Trophoblast cell (in vitro differentiated cells and primary cell): Measurements from ENCODE around the gene SLC23A2.

Experiments
- DNase-seq, 2 donors: peaks; one replicate each; pipeline ENCODE4 v3.0.0-alpha.2; 2016
- H2AFZ ChIP-seq: 2 replicates; pipeline ENCODE4 v1.6.1; 2013; ENCODE audit warnings: low read length, moderate library complexity, mild to moderate bottlenecking; ENCODE audit not compliant: insufficient read depth, poor library complexity
- H2AK5ac ChIP-seq: 2 replicates; pipeline ENCODE4 v1.6.1; 2013; ENCODE audit warnings: mild to moderate bottlenecking, low read length
- H2BK120ac ChIP-seq: 2 replicates; pipeline ENCODE4 v1.6.1; 2013; ENCODE audit warnings: low read length, mild to moderate bottlenecking, moderate library complexity; ENCODE audit not compliant: insufficient read depth, poor library complexity
- H2BK12ac ChIP-seq: 2 replicates; pipeline ENCODE4 v1.6.1; 2013; ENCODE audit warnings: mild to moderate bottlenecking, low read length, moderate library complexity
- H2BK5ac ChIP-seq: 2 replicates; pipeline ENCODE4 v1.6.1; 2013; ENCODE audit warnings: low read length, low read depth, moderate library complexity, mild to moderate bottlenecking; ENCODE audit not compliant: poor library complexity
- H3K14ac ChIP-seq: 2 replicates; pipeline ENCODE4 v1.6.1; 2013; ENCODE audit warnings: mild to moderate bottlenecking, low read length
- H3K18ac ChIP-seq: 2 replicates; pipeline ENCODE4 v1.6.1; 2013; ENCODE audit warnings: mild to moderate bottlenecking, low read length
- H3K23ac ChIP-seq: 2 replicates; pipeline ENCODE4 v1.6.1; 2013; ENCODE audit warnings: low read length
- H3K27ac ChIP-seq: 2 replicates; pipeline ENCODE4 v1.5.1; 2013; ENCODE audit warnings: low read depth, mild to moderate bottlenecking, inconsistent platforms, low read length, moderate library complexity
- H3K27me3 ChIP-seq: 2 replicates; pipeline ENCODE4 v1.6.1; 2013; ENCODE audit warnings: inconsistent platforms, mild to moderate bottlenecking, low read length, moderate library complexity; ENCODE audit not compliant: insufficient read depth
- H3K36me3 ChIP-seq, 2 experiments: 1 replicate in 1 of 2; 2 replicates in 1 of 2; pipeline ENCODE4 v1.6.1; 2013; ENCODE audit warnings: low read length in 2 of 2, mild to moderate bottlenecking in 2 of 2, moderate library complexity in 1 of 2; ENCODE audit not compliant: insufficient read depth in 2 of 2, control insufficient read depth in 1 of 2
- H3K4ac ChIP-seq: 2 replicates; pipeline ENCODE4 v1.6.1; 2013; ENCODE audit warnings: low read depth, mild to moderate bottlenecking, low read length, moderate library complexity
- H3K4me1 ChIP-seq, 2 experiments: 1 replicate in 1 of 2; 2 replicates in 1 of 2; pipeline ENCODE4 v1.6.1; 2013; ENCODE audit warnings: low read length in 2 of 2, mild to moderate bottlenecking in 2 of 2, moderate library complexity in 1 of 2; ENCODE audit not compliant: insufficient read depth in 2 of 2, control insufficient read depth in 1 of 2
- H3K4me2 ChIP-seq: 2 replicates; pipeline ENCODE4 v1.6.1; 2013; ENCODE audit warnings: inconsistent platforms, mild to moderate bottlenecking, low read length, moderate library complexity
- H3K4me3 ChIP-seq: 2 replicates; pipeline ENCODE4 v1.5.1; 2013; ENCODE audit warnings: mild to moderate bottlenecking, low read depth, low read length, inconsistent platforms
- H3K79me1 ChIP-seq: one replicate; pipeline ENCODE4 v1.6.1; 2013; ENCODE audit warnings: low read length
- H3K79me2 ChIP-seq: 2 replicates; pipeline ENCODE4 v1.6.1; 2013; ENCODE audit warnings: low read length, mild to moderate bottlenecking; ENCODE audit not compliant: control insufficient read depth, insufficient read depth, poor library complexity
- H3K9ac ChIP-seq: 2 replicates; pipeline ENCODE4 v1.6.1; 2013; ENCODE audit warnings: mild to moderate bottlenecking, low read length
- H3K9me3 ChIP-seq: 2 replicates; pipeline ENCODE4 v1.6.1; 2013; ENCODE audit warnings: low read depth, mild to moderate bottlenecking, control low read depth, inconsistent platforms, low read length; ENCODE audit not compliant: insufficient read depth
- H4K12ac ChIP-seq: 2 replicates; pipeline ENCODE4 v1.6.1; 2013; ENCODE audit warnings: low read depth, mild to moderate bottlenecking, low read length, moderate library complexity
- H4K8ac ChIP-seq: 2 replicates; pipeline ENCODE4 v1.6.1; 2013; ENCODE audit warnings: low read depth, mild to moderate bottlenecking, low read length, moderate library complexity
- H4K91ac ChIP-seq: one replicate; pipeline ENCODE4 v1.6.1; 2013; ENCODE audit warnings: low read depth, mild to moderate bottlenecking, low read length, moderate library complexity
- WGBS: extraction: QIAGEN DNeasy Blood & Tissue Kit; methylation state at CpG from one replicate; pipeline ENCODE4 v1.1.7; 2013; ENCODE audit warnings: missing lambda C conversion rate; ENCODE audit not compliant: insufficient read length, insufficient coverage; ENCODE audit errors: extremely low coverage; 5-methylcytosine and 5-hydroxymethylcytosine counted together

SLC23A2 gene

DNA sequence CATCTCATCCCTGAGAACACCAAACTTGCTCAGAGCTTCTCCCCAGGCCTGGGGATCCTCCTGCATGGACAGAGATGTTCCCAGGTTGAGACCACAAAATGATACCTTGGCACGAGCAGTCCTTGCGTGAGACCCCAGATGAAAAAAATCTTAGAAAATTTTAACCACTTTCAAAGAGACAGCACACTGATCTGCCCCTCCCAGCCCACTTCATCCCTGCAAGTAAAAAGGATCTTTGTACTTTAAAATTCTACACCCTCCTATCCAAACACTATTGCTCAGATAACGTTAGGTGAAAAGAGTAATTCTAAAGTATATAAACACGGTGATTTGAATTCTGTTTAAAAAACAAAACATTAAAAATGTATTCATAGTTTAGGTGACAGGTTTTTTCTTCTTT lies 98.5 kb downstream of the SLC23A2 start:
- Histone ChIP-seq H3K4me1 (peaks cover 5 to 11% of the 10 kb centered on the region in 2 experiments), H3K14ac (no peak overlapping the region), H2AK5ac (no peak overlapping the region), H3K79me2 (no peaks in the 10 kb centered on the region), H4K12ac (no peak overlapping the region), H3K18ac (no peak overlapping the region), H2BK5ac (no peak overlapping the region), H3K23ac (no peak overlapping the region), H4K8ac (no peak overlapping the region), H3K9me3 (peaks cover 4% of the 10 kb centered on the region), H2AFZ (no peak overlapping the region), H3K27me3 (no peaks in the 10 kb centered on the region), H3K79me1 (no peaks in the 10 kb centered on the region), H2BK12ac (no peak overlapping the region), H3K36me3 (peaks cover 10 to 12% of the 10 kb centered on the region in 2 experiments), H2BK120ac (no peak overlapping the region), H3K9ac (no peak overlapping the region), H3K27ac (no peak overlapping the region), H3K4me2 (no peak overlapping the region), H4K91ac (no peak overlapping the region), H3K4ac (no peak overlapping the region), H3K4me3 (no peak overlapping the region)
- no CpG with 5 or more reads among the region's 4 CpGs for WGBS
- no peak for DNase-seq

- Histone ChIP-seq H3K4me3 (no peak overlapping the region), H3K18ac (no peak overlapping the region), H3K9ac (no peak overlapping the region), H2AK5ac (no peak overlapping the region), H3K4me1 (peaks cover 5 to 11% of the 10 kb centered on the region in 2 experiments), H2BK12ac (no peak overlapping the region), H3K23ac (no peak overlapping the region), H3K79me1 (no peaks in the 10 kb centered on the region), H3K36me3 (peaks cover 10 to 12% of the 10 kb centered on the region in 2 experiments), H3K9me3 (peaks cover 4% of the 10 kb centered on the region), H2BK120ac (no peak overlapping the region), H3K4me2 (no peak overlapping the region), H3K27ac (no peak overlapping the region), H4K91ac (no peak overlapping the region), H3K27me3 (no peaks in the 10 kb centered on the region), H2AFZ (no peak overlapping the region), H2BK5ac (no peak overlapping the region), H3K4ac (no peak overlapping the region), H4K8ac (no peak overlapping the region), H3K14ac (no peak overlapping the region), H4K12ac (no peak overlapping the region), H3K79me2 (no peaks in the 10 kb centered on the region)
- no CpG with 5 or more reads among the region's 14 CpGs for WGBS
- DNase-seq, result no peak
Measured at GRCh38 chr20:4901031-4901818, 100.1 kb downstream of the SLC23A2 start.

- Histone ChIP-seq H3K4me3 (no peak overlapping the region), H3K4me1 (peaks cover 5 to 11% of the 10 kb centered on the region in 2 experiments), H4K12ac (no peak overlapping the region), H3K9me3 (peaks cover 4% of the 10 kb centered on the region), H4K8ac (no peak overlapping the region), H3K27me3 (no peaks in the 10 kb centered on the region), H4K91ac (no peak overlapping the region), H2BK12ac (no peak overlapping the region), H3K23ac (no peak overlapping the region), H2BK5ac (no peak overlapping the region), H3K14ac (no peak overlapping the region), H3K27ac (no peak overlapping the region), H3K36me3 (peaks cover 10 to 12% of the 10 kb centered on the region in 2 experiments), H3K79me2 (no peaks in the 10 kb centered on the region), H2AFZ (no peak overlapping the region), H3K4me2 (no peak overlapping the region), H3K79me1 (no peaks in the 10 kb centered on the region), H2AK5ac (no peak overlapping the region), H3K4ac (no peak overlapping the region), H3K18ac (no peak overlapping the region), H2BK120ac (no peak overlapping the region), H3K9ac (no peak overlapping the region)
- WGBS, result no CpG with 5 or more reads among the region's 14 CpGs
- DNase-seq, result peak; percentile 67 to 74
Measured at GRCh38 chr20:4898282-4899244, 102.7 kb downstream of the SLC23A2 start.

DNA sequence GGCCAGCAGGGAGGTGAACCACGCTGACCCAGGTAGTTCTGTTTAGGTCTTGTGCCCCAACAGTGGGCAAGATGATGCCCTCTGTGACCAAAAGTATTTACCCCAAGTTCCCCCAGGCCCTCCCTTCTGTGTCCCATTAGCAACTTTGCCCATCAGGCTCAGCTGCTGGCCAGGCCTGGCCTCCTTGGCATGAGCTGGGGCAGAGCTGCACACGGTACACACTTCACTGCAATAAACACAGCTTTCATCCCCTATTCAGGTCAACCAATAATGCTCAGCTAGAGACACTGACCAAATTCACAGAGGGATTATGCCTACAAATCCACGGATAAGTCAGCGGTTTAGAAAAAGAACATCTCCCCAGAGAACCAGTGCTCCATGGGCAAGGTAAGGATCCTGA lies 103.7 kb downstream of the SLC23A2 start:
- peaks cover 10 to 12% of the 10 kb centered on the region in 2 experiments for H3K36me3 ChIP-seq
- H3K14ac ChIP-seq, result no peak overlapping the region
- H3K4ac ChIP-seq, result no peak overlapping the region
- no peak overlapping the region for H2AK5ac ChIP-seq
- H2AFZ ChIP-seq, result no peak overlapping the region
- H3K4me2 ChIP-seq, result no peak overlapping the region
- no peak overlapping the region for H4K12ac ChIP-seq
- peaks cover 5 to 11% of the 10 kb centered on the region in 2 experiments for H3K4me1 ChIP-seq
- no peak overlapping the region for H3K23ac ChIP-seq
- no peak overlapping the region for H2BK120ac ChIP-seq
- H3K4me3 ChIP-seq, result no peak overlapping the region
- H3K79me1 ChIP-seq, result no peaks in the 10 kb centered on the region
- H4K91ac ChIP-seq, result no peak overlapping the region
- H3K27me3 ChIP-seq, result no peaks in the 10 kb centered on the region
- no peak overlapping the region for H3K18ac ChIP-seq
- WGBS, result no CpG with 5 or more reads among the region's 4 CpGs
- DNase-seq, result no peak
- H3K9ac ChIP-seq, result no peak overlapping the region
- no peak overlapping the region for H2BK5ac ChIP-seq
- H2BK12ac ChIP-seq, result no peak overlapping the region
- peaks cover 4% of the 10 kb centered on the region for H3K9me3 ChIP-seq
- H3K79me2 ChIP-seq, result no peaks in the 10 kb centered on the region
- no peak overlapping the region for H4K8ac ChIP-seq
- no peak overlapping the region for H3K27ac ChIP-seq
